Mesenchymal stem cell (in vitro differentiated cells and primary cell): ENCODE measurements around the gene FOXJ3.

Experiments used
- DNase-seq: peaks from one replicate; pipeline ENCODE4 v3.0.0-alpha.2; 2013
- H2AFZ ChIP-seq: one replicate; pipeline ENCODE4 v1.6.1; 2013; ENCODE audit warnings: low read depth, mild to moderate bottlenecking, control low read depth, inconsistent platforms, low read length, moderate library complexity
- H2AK5ac ChIP-seq: 2 replicates; pipeline ENCODE4 v1.6.1; 2013; ENCODE audit warnings: low read length, moderate library complexity, mild to moderate bottlenecking, inconsistent platforms; ENCODE audit not compliant: severe bottlenecking
- H2BK120ac ChIP-seq: one replicate; pipeline ENCODE4 v1.6.1; 2013; ENCODE audit warnings: low read depth, mild to moderate bottlenecking, inconsistent platforms, low read length, moderate library complexity
- H2BK12ac ChIP-seq, 2 experiments: one replicate each; pipeline ENCODE4 v1.6.1; 2013; ENCODE audit warnings: inconsistent platforms in 2 of 2, low read length in 2 of 2, mild to moderate bottlenecking in 2 of 2, moderate library complexity in 2 of 2, control low read depth in 1 of 2
- H2BK15ac ChIP-seq: one replicate; pipeline ENCODE4 v1.6.1; 2013; ENCODE audit warnings: mild to moderate bottlenecking, low read depth, inconsistent platforms; ENCODE audit not compliant: poor library complexity, severe bottlenecking
- H2BK5ac ChIP-seq: 2 replicates; pipeline ENCODE4 v1.6.1; 2013; ENCODE audit warnings: low read depth, mild to moderate bottlenecking, low read length, control low read depth, inconsistent platforms; ENCODE audit not compliant: poor library complexity, severe bottlenecking
- H3K14ac ChIP-seq, 2 experiments: one replicate each; pipeline ENCODE4 v1.6.1; 2013; ENCODE audit warnings: inconsistent platforms in 2 of 2, low read length in 2 of 2, control low read depth in 1 of 2, mild to moderate bottlenecking in 1 of 2, moderate library complexity in 1 of 2
- H3K18ac ChIP-seq, 2 experiments: one replicate each; pipeline ENCODE4 v1.6.1; 2013; ENCODE audit warnings: inconsistent platforms in 2 of 2, low read length in 2 of 2, control low read depth in 1 of 2, low read depth in 1 of 2, mild to moderate bottlenecking in 1 of 2
- H3K23ac ChIP-seq, 2 experiments: one replicate each; pipeline ENCODE4 v1.6.1; 2013; ENCODE audit warnings: inconsistent platforms in 2 of 2, low read length in 2 of 2, mild to moderate bottlenecking in 2 of 2, moderate library complexity in 2 of 2, control low read depth in 1 of 2
- H3K27ac ChIP-seq: 2 replicates; pipeline ENCODE4 v1.5.1; 2013; ENCODE audit warnings: mild to moderate bottlenecking, moderate library complexity, low read length, control low read depth, inconsistent platforms; ENCODE audit not compliant: poor library complexity, severe bottlenecking
- H3K27me3 ChIP-seq, 2 experiments: 2 replicates each; pipeline versions ENCODE4 v1.6.1 to v1.7.0; 2013; ENCODE audit warnings: low read length in 2 of 2, mild to moderate bottlenecking in 2 of 2, moderate library complexity in 2 of 2, control low read depth in 1 of 2, inconsistent platforms in 1 of 2; ENCODE audit not compliant: control insufficient read depth in 1 of 2, insufficient read depth in 1 of 2
- H3K36me3 ChIP-seq, 2 experiments: 2 replicates each; pipeline versions ENCODE4 v1.6.1 to v1.7.0; 2013; ENCODE audit warnings: low read length in 2 of 2, control low read depth in 1 of 2, inconsistent platforms in 1 of 2, low read depth in 1 of 2, mild to moderate bottlenecking in 1 of 2; ENCODE audit not compliant: insufficient read depth in 2 of 2, control insufficient read depth in 1 of 2
- H3K4ac ChIP-seq, 2 experiments: one replicate each; pipeline ENCODE4 v1.6.1; 2013; ENCODE audit warnings: inconsistent platforms in 2 of 2, low read length in 2 of 2, mild to moderate bottlenecking in 2 of 2, moderate library complexity in 2 of 2, control low read depth in 1 of 2, low read depth in 1 of 2
- H3K4me1 ChIP-seq: 2 replicates; pipeline ENCODE4 v1.6.1; 2013; ENCODE audit warnings: low read depth, low read length, control low read depth; ENCODE audit not compliant: control insufficient read depth, insufficient read depth
- H3K4me2 ChIP-seq: 2 replicates; pipeline ENCODE4 v1.6.1; 2013; ENCODE audit warnings: low read length, mild to moderate bottlenecking, inconsistent platforms; ENCODE audit not compliant: poor library complexity, severe bottlenecking
- H3K4me3 ChIP-seq, 2 experiments: 2 replicates each; pipeline versions ENCODE4 v1.5.1 to v1.7.0; 2013; ENCODE audit warnings: low read length in 2 of 2, mild to moderate bottlenecking in 2 of 2, control low read depth in 1 of 2, low read depth in 1 of 2; ENCODE audit not compliant: insufficient read depth in 1 of 2
- H3K79me1 ChIP-seq: replicated peaks from 2 replicates; pipeline ENCODE4 v1.6.1; 2013; ENCODE audit warnings: mild to moderate bottlenecking, control low read depth, low read length, inconsistent platforms; ENCODE audit not compliant: poor library complexity, severe bottlenecking
- H3K9ac ChIP-seq: 2 replicates; pipeline ENCODE4 v1.7.0; 2013; ENCODE audit warnings: mild to moderate bottlenecking, low read length, moderate library complexity
- H3K9me3 ChIP-seq: 2 replicates; pipeline ENCODE4 v1.7.0; 2013; ENCODE audit warnings: mild to moderate bottlenecking, low read length; ENCODE audit not compliant: control insufficient read depth
- H4K8ac ChIP-seq: one replicate; pipeline ENCODE4 v1.6.1; 2013; ENCODE audit warnings: inconsistent platforms, mild to moderate bottlenecking, low read length, moderate library complexity
- H4K91ac ChIP-seq: one replicate; pipeline ENCODE4 v1.6.1; 2013; ENCODE audit warnings: mild to moderate bottlenecking, low read length, inconsistent platforms
- WGBS: methylation state at CpG from one replicate; pipeline ENCODE4 v1.1.7; 2013; ENCODE audit warnings: mixed read lengths; 5-methylcytosine and 5-hydroxymethylcytosine counted together

Gene FOXJ3

DNA sequence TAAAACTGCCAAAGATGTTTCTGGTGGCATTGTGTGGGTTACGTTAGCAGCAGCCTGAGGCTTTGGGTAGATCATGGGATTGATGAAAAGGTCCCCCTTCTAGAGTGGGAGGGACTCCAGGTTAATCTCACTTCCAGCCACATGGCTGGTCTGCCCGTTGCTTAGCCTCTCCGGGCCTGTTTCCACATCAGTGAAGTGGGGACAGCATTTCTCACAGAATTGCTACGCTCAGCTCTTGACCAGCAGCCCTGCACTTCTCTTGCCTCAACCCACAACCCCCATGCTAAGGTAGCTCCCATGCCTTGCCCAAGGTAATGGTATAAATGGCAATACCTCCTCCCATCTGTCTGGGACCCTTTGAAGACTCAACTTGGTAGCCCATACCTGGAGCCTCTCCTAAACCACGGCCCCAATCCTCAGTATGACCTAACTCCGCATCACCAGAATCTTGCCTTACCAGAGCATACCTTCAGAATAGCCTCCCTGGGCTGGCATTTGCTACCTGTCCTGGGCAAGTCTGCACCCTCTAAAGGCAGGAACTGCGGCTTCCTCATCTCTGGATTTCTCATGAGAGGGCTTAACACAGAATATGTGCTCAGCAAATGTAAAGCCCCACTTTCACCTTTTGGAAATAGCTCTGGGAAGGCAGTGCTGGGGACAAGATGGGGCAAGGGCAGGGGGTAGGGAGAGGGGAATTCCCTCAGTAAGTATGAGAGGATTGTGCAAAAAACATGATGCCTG lies 159.6 kb downstream of the FOXJ3 start:
- no peak overlapping the region for H4K91ac ChIP-seq
- no peak overlapping the region for H3K18ac ChIP-seq
- H3K4me3 ChIP-seq: no peak overlapping the region
- no peak overlapping the region for H2AFZ ChIP-seq
- no peak for DNase-seq
- WGBS: 97% methylated on average over 7 of the region's 7 CpGs
- H3K79me1 ChIP-seq: peaks cover 9% of the 10 kb centered on the region
- no peak overlapping the region for H2BK12ac ChIP-seq
- H3K27me3 ChIP-seq: peaks cover 2 to 4% of the 10 kb centered on the region in 2 experiments
- H2AK5ac ChIP-seq: no peak overlapping the region
- no peak overlapping the region for H2BK120ac ChIP-seq
- H3K9me3 ChIP-seq: no peaks in the 10 kb centered on the region
- H2BK15ac ChIP-seq: no peak overlapping the region
- no peak overlapping the region for H4K8ac ChIP-seq
- H3K23ac ChIP-seq: no peak overlapping the region
- H3K14ac ChIP-seq: no peak overlapping the region
- peaks cover 10 to 20% of the 10 kb centered on the region in 2 experiments for H3K36me3 ChIP-seq
- no peak overlapping the region for H3K4ac ChIP-seq
- no peak overlapping the region for H2BK5ac ChIP-seq
- H3K27ac ChIP-seq: no peak overlapping the region
- no peak overlapping the region for H3K4me2 ChIP-seq
- peaks cover 9% of the 10 kb centered on the region for H3K4me1 ChIP-seq
- no peak overlapping the region for H3K9ac ChIP-seq

DNA sequence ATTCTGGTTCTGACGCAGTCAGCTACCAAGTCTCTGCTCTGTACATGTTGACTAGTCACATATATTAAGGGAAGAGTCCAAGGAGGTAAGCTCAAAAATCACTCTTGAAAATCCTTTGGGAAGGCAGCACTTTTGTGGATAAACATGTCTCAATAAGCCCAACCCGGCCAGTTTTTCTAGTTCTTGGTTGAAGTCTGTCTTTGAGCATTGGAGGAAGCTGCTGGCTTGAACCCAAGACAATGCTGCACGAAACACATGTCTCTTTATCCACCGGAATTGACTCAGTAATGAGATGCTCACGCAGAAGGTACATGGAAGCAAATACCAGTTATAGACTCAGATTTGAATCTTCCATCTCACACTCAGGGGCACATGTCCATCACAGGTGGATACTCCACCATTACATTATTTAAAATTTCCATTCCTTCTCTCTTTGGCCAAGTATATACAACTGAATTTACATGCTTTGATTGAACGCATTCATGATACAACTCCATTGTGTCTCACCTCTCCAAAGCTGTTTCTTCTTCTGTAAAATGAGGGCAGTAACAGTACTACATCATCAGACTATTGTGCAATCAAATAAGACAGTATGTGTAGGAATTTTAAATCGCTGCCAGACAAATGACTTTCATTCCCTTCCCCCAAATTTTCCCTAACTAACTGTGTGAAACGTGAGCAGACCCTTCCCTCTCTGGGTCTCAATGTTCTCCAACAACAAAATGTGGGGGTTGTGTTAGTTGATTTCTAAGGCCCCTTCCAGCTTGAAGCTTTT lies 160.9 kb downstream of the FOXJ3 start:
- no peak overlapping the region for H3K4ac ChIP-seq
- H3K9me3 ChIP-seq: no peaks in the 10 kb centered on the region
- no peak overlapping the region for H2BK15ac ChIP-seq
- no peak for DNase-seq
- H3K14ac ChIP-seq: no peak overlapping the region
- H3K36me3 ChIP-seq: peaks cover 7 to 10% of the 10 kb centered on the region in 2 experiments
- H4K8ac ChIP-seq: no peak overlapping the region
- no peak overlapping the region for H2AK5ac ChIP-seq
- no peak overlapping the region for H4K91ac ChIP-seq
- H3K23ac ChIP-seq: no peak overlapping the region
- no peak overlapping the region for H2AFZ ChIP-seq
- no peak overlapping the region for H2BK12ac ChIP-seq
- H3K4me1 ChIP-seq: peaks cover 9% of the 10 kb centered on the region
- H3K18ac ChIP-seq: no peak overlapping the region
- H3K4me2 ChIP-seq: no peak overlapping the region
- H2BK120ac ChIP-seq: no peak overlapping the region
- H3K4me3 ChIP-seq: no peak overlapping the region
- peaks cover 9% of the 10 kb centered on the region for H3K79me1 ChIP-seq
- 98% methylated on average over 6 of the region's 8 CpGs for WGBS
- H3K9ac ChIP-seq: no peak overlapping the region
- peaks cover 5 to 8% of the 10 kb centered on the region in 2 experiments for H3K27me3 ChIP-seq
- H2BK5ac ChIP-seq: no peak overlapping the region
- no peak overlapping the region for H3K27ac ChIP-seq

DNA sequence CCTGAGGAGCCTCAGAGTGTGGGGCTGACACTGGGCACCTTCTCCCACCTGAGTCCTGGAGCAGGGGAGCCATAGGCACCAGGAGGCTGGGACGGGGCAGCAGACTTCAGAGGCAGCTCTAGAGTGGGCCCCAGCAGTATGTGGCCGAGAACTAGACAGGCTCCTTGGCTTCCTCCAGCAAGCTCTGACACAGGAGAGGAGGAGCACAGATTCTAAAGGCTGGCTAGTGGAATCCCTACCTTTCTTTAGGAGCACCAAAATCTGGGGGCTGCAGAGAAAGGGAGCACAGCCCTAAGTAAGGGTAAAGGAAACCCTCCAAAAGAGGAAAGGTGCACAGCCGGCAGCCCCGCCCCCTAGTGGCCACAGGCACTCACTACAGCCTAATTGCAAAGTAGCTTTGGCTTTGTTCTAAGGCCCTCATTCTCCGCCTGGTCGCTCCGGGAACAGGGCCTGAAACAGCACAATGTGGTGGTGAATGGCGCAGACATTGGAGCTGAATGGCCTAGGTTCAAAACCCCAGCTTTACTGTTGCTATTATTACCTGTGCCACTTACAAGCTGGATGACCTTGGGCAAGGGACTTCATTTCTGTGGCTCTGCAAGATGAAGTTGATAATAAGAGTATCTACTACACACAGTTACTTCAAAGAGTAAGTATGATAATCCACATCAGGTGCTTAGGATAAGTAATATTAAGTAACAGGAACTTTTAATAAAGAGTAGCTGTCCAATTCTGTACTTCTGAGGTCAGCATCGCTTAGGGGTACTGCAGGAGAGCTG lies 161.7 kb downstream of the FOXJ3 start:
- Histone ChIP-seq H2BK12ac (no peak overlapping the region), H3K4ac (no peak overlapping the region), H2BK120ac (no peak overlapping the region), H3K4me3 (no peak overlapping the region), H2AFZ (no peak overlapping the region), H3K79me1 (peaks cover 9% of the 10 kb centered on the region), H3K23ac (no peak overlapping the region), H4K91ac (no peak overlapping the region), H3K4me2 (no peak overlapping the region), H3K9ac (no peak overlapping the region), H3K18ac (no peak overlapping the region), H4K8ac (no peak overlapping the region), H3K14ac (no peak overlapping the region), H2AK5ac (no peak overlapping the region), H3K27me3 (peaks cover 5 to 8% of the 10 kb centered on the region in 2 experiments), H3K36me3 (peaks cover 4 to 10% of the 10 kb centered on the region in 2 experiments), H2BK5ac (no peak overlapping the region), H3K4me1 (peaks cover 9% of the 10 kb centered on the region), H2BK15ac (no peak overlapping the region), H3K27ac (no peak overlapping the region), H3K9me3 (no peaks in the 10 kb centered on the region)
- peak; percentile 44 for DNase-seq
- WGBS: 46% methylated on average over 9 of the region's 9 CpGs
